HG03378 (cell line): Measurements from ENCODE around the gene GATB.

ENCODE experiments used
- ATAC-seq: cut with Tn5 transposase; IDR thresholded peaks from one replicate; pipeline ENCODE4 v1.9.1; 2021; ENCODE audit warnings: mild to moderate bottlenecking, moderate library complexity; ENCODE audit not compliant: unreplicated experiment

GATB gene

GRCh38 chr4:151657896-151658295 is 102.9 kb downstream of the GATB start:
- no peak for ATAC-seq

- ATAC-seq, result no peak
These were observed 104.7 kb downstream of the GATB start for GRCh38 chr4:151656058-151656457.

- ATAC-seq, result no peak
These were observed 107.3 kb downstream of the GATB start for GRCh38 chr4:151653548-151653918.

- ATAC-seq, result no peak
These were observed 107.8 kb downstream of the GATB start for GRCh38 chr4:151652841-151653547.

- ATAC-seq, result no peak
These were observed 109.3 kb downstream of the GATB start for GRCh38 chr4:151651496-151651895.

GRCh38 chr4:151649479-151649878 is 111.3 kb downstream of the GATB start:
- no peak for ATAC-seq

GRCh38 chr4:151646322-151646721 is 114.5 kb downstream of the GATB start:
- ATAC-seq, result no peak

GRCh38 chr4:151644622-151645021 is 116.2 kb downstream of the GATB start:
- no peak for ATAC-seq

- no peak for ATAC-seq
These were observed 117.2 kb downstream of the GATB start for GRCh38 chr4:151643564-151643963.

GRCh38 chr4:151641983-151642382 is 118.8 kb downstream of the GATB start:
- ATAC-seq, result no peak

- no peak for ATAC-seq
These were observed 119.6 kb downstream of the GATB start for GRCh38 chr4:151641167-151641566.

GRCh38 chr4:151640381-151640780 is 120.4 kb downstream of the GATB start:
- ATAC-seq, result no peak

GRCh38 chr4:151638295-151638858 is 122.4 kb downstream of the GATB start:
- ATAC-seq, result no peak

GRCh38 chr4:151631349-151631748 is 129.5 kb downstream of the GATB start:
- ATAC-seq, result no peak

- no peak for ATAC-seq
These were observed 131.6 kb downstream of the GATB start for GRCh38 chr4:151629097-151629783.

- no peak for ATAC-seq
These were observed 132.7 kb downstream of the GATB start for GRCh38 chr4:151628001-151628608.

- ATAC-seq, result no peak
These were observed 133.3 kb downstream of the GATB start for GRCh38 chr4:151627491-151627890.

GRCh38 chr4:151626751-151627150 is 134.1 kb downstream of the GATB start:
- ATAC-seq, result no peak

GRCh38 chr4:151626228-151626627 is 134.6 kb downstream of the GATB start:
- ATAC-seq, result no peak

GRCh38 chr4:151624626-151625565 is 135.9 kb downstream of the GATB start:
- ATAC-seq, result no peak
